Transverse colon (tissue), 4 donors: ENCODE data around the gene HSFX4.

Experiments
- EP300 ChIP-seq: sonication (generic); formaldehyde crosslinking; IDR thresholded peaks from one replicate; pipeline ENCODE4 v1.6.1; 2017; ENCODE audit warnings: antibody characterized with exemption, low read depth
- POLR2A ChIP-seq: fragments of 450-650 bp; IDR thresholded peaks from one replicate; pipeline ENCODE4 v1.6.1; 2016; ENCODE audit warnings: antibody characterized with exemption, mild to moderate bottlenecking, moderate library complexity
- POLR2AphosphoS5 ChIP-seq, 3 donors: sonication (generic); formaldehyde crosslinking; IDR thresholded peaks; one replicate each; pipeline ENCODE4 v1.6.1; 2016; ENCODE audit warnings: antibody characterized with exemption in 3 of 3
- TF ChIP-seq, protein P1 (sequence below), 5 experiments: fragments of 200-600 bp in 3 of 5; fragments of 450-650 bp in 2 of 5; sonication (generic) in 3 of 5; IDR thresholded peaks; 1 replicate in 2 of 5; 2 replicates in 3 of 5; pipeline ENCODE4 v1.5.1; 2016 to 2017; ENCODE audit warnings: antibody characterized with exemption in 5 of 5, inconsistent platforms in 3 of 5, mild to moderate bottlenecking in 2 of 5, moderate library complexity in 1 of 5

DNA sequence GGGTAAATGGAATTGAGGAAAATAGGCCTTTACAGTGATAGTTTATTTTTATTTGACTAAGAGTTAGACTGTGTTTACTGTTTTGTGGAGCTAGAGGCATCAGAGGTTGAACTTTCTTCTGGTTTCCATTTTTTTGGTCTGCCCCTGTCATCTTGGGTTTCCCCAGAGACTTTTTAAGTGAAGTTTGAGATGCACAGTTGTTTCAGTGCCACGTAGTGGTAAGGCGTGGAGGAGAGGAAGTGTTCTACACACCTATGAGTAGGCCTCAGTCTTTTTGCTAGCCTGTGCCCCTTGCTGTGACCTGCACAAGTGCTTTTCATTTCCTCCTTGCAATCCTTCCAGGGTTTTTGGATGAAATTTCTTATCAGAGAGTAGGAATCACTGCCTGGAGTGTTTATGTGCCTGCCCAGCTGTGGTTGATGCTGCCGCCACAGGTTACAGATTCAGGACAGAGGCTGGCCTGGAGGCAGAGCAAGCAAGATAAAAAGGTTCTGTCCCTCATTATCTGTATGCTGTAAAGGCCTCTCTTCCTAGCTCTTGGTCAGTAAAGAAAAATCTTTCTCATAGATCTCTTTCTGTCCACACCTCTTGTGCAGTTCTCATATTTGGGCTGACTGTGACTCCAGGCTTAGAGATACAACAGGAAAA is 12.5 kb upstream of the HSFX4 start:
- TF ChIP-seq, protein P1, sequence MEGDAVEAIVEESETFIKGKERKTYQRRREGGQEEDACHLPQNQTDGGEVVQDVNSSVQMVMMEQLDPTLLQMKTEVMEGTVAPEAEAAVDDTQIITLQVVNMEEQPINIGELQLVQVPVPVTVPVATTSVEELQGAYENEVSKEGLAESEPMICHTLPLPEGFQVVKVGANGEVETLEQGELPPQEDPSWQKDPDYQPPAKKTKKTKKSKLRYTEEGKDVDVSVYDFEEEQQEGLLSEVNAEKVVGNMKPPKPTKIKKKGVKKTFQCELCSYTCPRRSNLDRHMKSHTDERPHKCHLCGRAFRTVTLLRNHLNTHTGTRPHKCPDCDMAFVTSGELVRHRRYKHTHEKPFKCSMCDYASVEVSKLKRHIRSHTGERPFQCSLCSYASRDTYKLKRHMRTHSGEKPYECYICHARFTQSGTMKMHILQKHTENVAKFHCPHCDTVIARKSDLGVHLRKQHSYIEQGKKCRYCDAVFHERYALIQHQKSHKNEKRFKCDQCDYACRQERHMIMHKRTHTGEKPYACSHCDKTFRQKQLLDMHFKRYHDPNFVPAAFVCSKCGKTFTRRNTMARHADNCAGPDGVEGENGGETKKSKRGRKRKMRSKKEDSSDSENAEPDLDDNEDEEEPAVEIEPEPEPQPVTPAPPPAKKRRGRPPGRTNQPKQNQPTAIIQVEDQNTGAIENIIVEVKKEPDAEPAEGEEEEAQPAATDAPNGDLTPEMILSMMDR (IDR thresholded peaks at IDR 0.05), result no peak
- TF ChIP-seq POLR2AphosphoS5 (IDR thresholded peaks at IDR 0.05) (no peak), POLR2A (no peak), EP300 (no peak)
